GM12878 (cell line): Measurements from ENCODE around the gene GPR153. TPM values are rescaled to one million over a fixed set of nuclear protein-coding genes. Genes with fewer than 3 reads are reported as not detected.
A peak's percentile ranks its signal among the peaks of the same experiment; 100 is the strongest.

Experiments
- ATAC-seq: fragments of 200-7000 bp; cut with Tn5 transposase; 3 replicates; pipeline ENCODE4 v1.9.1; 2020; ENCODE audit warnings: mild to moderate bottlenecking, moderate library complexity
- BruUV-seq: library from RNA; stranded (reverse); fragments of 400-500 nt; replicated peaks from 2 replicates; lab custom pipeline; 2021; lab: Mats Ljungman, UMichigan
- CTCF ChIA-PET: fragments of 300-600 bp; sonication (Branson Sonifier 250); formaldehyde crosslinking; extraction: SDS; loops from one replicate; lab custom pipeline; 2021; ENCODE audit warnings: inconsistent platforms; lab: Yijun Ruan, JAX
- POLR2A ChIA-PET: fragments of 350-600 bp; formaldehyde crosslinking; extraction: SDS; loops from one replicate; lab custom pipeline; 2021; ENCODE audit warnings: inconsistent platforms; lab: Charles Lee
- RAD21 ChIA-PET: fragments of 300-600 bp; sonication (Branson Sonifier 250); formaldehyde crosslinking; loops from one replicate; lab custom pipeline; 2023; ENCODE audit warnings: antibody characterized with exemption; ENCODE audit not compliant: unreplicated experiment; lab: Charles Lee
- SMC1A ChIA-PET: fragments of 300-600 bp; sonication (Branson Sonifier 250); formaldehyde crosslinking; loops from one replicate; lab custom pipeline; 2023; ENCODE audit not compliant: unreplicated experiment, uncharacterized antibody; lab: Charles Lee
- DNase-seq: peaks from one replicate; pipeline ENCODE4 v3.0.0-alpha.2; 2011; ENCODE audit warnings: low read depth, low spot score
- FAIRE-seq: peaks from 3 replicates; lab custom pipeline; 2011; peaks lifted over from hg19 to GRCh38; lab: Jason Lieb, UNC
- H2AFZ ChIP-seq: 2 replicates; pipeline ENCODE4 v1.6.0; 2011; ENCODE audit warnings: low read depth, low read length, control low read depth; ENCODE audit not compliant: control insufficient read depth
- H3K27ac ChIP-seq: 2 replicates; pipeline ENCODE4 v1.5.1; 2011; ENCODE audit warnings: control low read depth; ENCODE audit not compliant: control insufficient read depth, insufficient read depth
- H3K27me3 ChIP-seq, 2 experiments: replicated peaks in 1 of 2; 2 replicates each; pipeline versions ENCODE4 v1.6.0 to v1.6.1; 2011; ENCODE audit warnings: low read length in 1 of 2; ENCODE audit not compliant: control insufficient read depth in 2 of 2, insufficient read depth in 2 of 2
- H3K36me3 ChIP-seq, 2 experiments: 2 replicates each; pipeline ENCODE4 v1.5.1; 2011; ENCODE audit warnings: low read length in 1 of 2; ENCODE audit not compliant: control insufficient read depth in 2 of 2, insufficient read depth in 2 of 2
- H3K4me1 ChIP-seq: 2 replicates; pipeline ENCODE4 v1.6.1; 2011; ENCODE audit warnings: mild to moderate bottlenecking, low read length, moderate library complexity, mixed read lengths; ENCODE audit not compliant: control insufficient read depth, insufficient read depth
- H3K4me2 ChIP-seq: 2 replicates; pipeline ENCODE4 v1.6.0; 2011; ENCODE audit warnings: control low read depth; ENCODE audit not compliant: control insufficient read depth, insufficient read depth
- H3K4me3 ChIP-seq: fragments of 200-600 bp; sonication (generic); 2 replicates; pipeline ENCODE4 v1.5.1; 2016
- H3K79me2 ChIP-seq: 2 replicates; pipeline ENCODE4 v1.6.0; 2011; ENCODE audit warnings: low read length; ENCODE audit not compliant: control insufficient read depth, insufficient read depth
- H3K9ac ChIP-seq: 2 replicates; pipeline ENCODE4 v1.8.0; 2011; ENCODE audit warnings: low read length, control low read depth, mixed read lengths; ENCODE audit not compliant: control insufficient read depth, insufficient read depth
- H3K9me3 ChIP-seq: replicated peaks from 3 replicates; pipeline ENCODE4 v1.5.1; 2011; ENCODE audit warnings: mild to moderate bottlenecking, low read length; ENCODE audit not compliant: control insufficient read depth, insufficient read depth
- H4K20me1 ChIP-seq: 2 replicates; pipeline ENCODE4 v1.6.0; 2011; ENCODE audit not compliant: control insufficient read depth, insufficient read depth
- BRCA1 ChIP-seq: IDR thresholded peaks from 2 replicates; pipeline ENCODE4 v1.6.1; 2011; ENCODE audit warnings: low read depth, low read length, improper control_type of control experiment
- KLF5 ChIP-seq: fragments of 450-650 bp; IDR thresholded peaks from 2 replicates; pipeline ENCODE4 v1.6.1; 2014; ENCODE audit warnings: mild to moderate bottlenecking; ENCODE audit not compliant: partially characterized antibody
- LARP7 ChIP-seq: fragments of 450-650 bp; IDR thresholded peaks from 2 replicates; pipeline ENCODE4 v1.6.1; 2017; ENCODE audit warnings: mild to moderate bottlenecking
- POLR2AphosphoS2 ChIP-seq: IDR thresholded peaks from 2 replicates; pipeline ENCODE4 v1.6.1; 2011; ENCODE audit warnings: low read depth, mild to moderate bottlenecking, low read length, improper control_type of control experiment, moderate library complexity
- SKIL ChIP-seq: fragments of 450-650 bp; IDR thresholded peaks from 2 replicates; pipeline ENCODE4 v1.6.1; 2017; ENCODE audit warnings: mild to moderate bottlenecking, low read depth, inconsistent platforms; ENCODE audit not compliant: poor library complexity, severe bottlenecking
- WGBS: methylation state at CpG from one replicate; pipeline ENCODE4 v1.1.6; 2016; ENCODE audit warnings: low lambda C conversion rate; ENCODE audit not compliant: insufficient replicate concordance, insufficient coverage; ENCODE audit errors: missing lambda C conversion rate; 5-methylcytosine and 5-hydroxymethylcytosine counted together
- in situ Hi-C: fragments of 300-500 bp; cut with MboI; formaldehyde crosslinking; loops from 9 replicates; pipeline ENCODE4 v1.14.3; 2018; ENCODE audit warnings: mixed read lengths
- intact Hi-C: fragments of 100-400 bp; cut with micrococcal nuclease; formaldehyde crosslinking; loops from one replicate; pipeline ENCODE4 v1.14.2; 2022; ENCODE audit not compliant: unreplicated experiment
- polyA plus RNA-seq, 11 experiments: library from polyadenylated mRNA; depleted of rRNA in 4 of 11; unstranded in 6 of 11; stranded (reverse) in 5 of 11; fragments of >200 nt; fragmentation: Nextera tagmentation in 4 of 11; fragmentation: Illumina TruSeq in 1 of 11; extraction: Ambion mirVana in 4 of 11; extraction: Trizol in 1 of 11; gene quantifications; 1 replicate in 1 of 11; 2 replicates in 10 of 11; pipeline versions ENCODE4 v1.2.1 to v1.2.3, GENCODE V29; 2011 to 2016; ENCODE audit warnings: inconsistent platforms in 2 of 11, missing spikeins in 2 of 11, low read depth in 1 of 11
- total RNA-seq, 4 experiments: library from RNA; depleted of rRNA in 3 of 4; stranded (reverse); fragments of >200 nt in 3 of 4; fragmentation: Illumina TruSeq in 1 of 4; extraction: Trizol in 1 of 4; gene quantifications; 2 replicates each; pipeline versions ENCODE4 v1.2.1 to v1.2.3, GENCODE V29; 2013 to 2021

Gene GPR153
- total and polyA plus RNA-seq, 10 of the 15 experiments (the other 5 are each of a cell fraction or from before 2014, with no cell fraction given) = 0.04 to 2.2 (median 0.54) TPM

- ChIA-PET SMC1A (no interaction called here), CTCF (interaction anchor here (0.6 kb wide), 1 partner anchor 32 kb away, joined by 3 read pairs; no protein-coding TSS in a partner anchor), POLR2A (interaction anchor here (0.6 kb wide), 1 partner anchor 293 kb away, joined by 5 read pairs; the partner anchor contains the start of gene NOL9), RAD21 (no interaction called here)
- intact Hi-C loops (no loop called here), in situ Hi-C loops (no loop called here)
- ATAC-seq (no peak), DNase-seq (no peak), FAIRE-seq (no peak)
- BruUV-seq = no TSS peak
- H3K9ac ChIP-seq = no peak overlapping the region
- WGBS = 16% methylated on average over 10 of the region's 15 CpGs
- no peak overlapping the region for H3K27ac ChIP-seq
- peak overlapping the region; percentile 71; the same call in 1 of the 2 replicates for H3K4me2 ChIP-seq
- H3K79me2 ChIP-seq = no peaks in the 10 kb centered on the region
- H3K36me3 ChIP-seq = peaks cover 0 to 3% of the 10 kb centered on the region in 2 experiments; a peak in 2 of 4 replicates
- no peaks in the 10 kb centered on the region for H4K20me1 ChIP-seq
- H3K4me1 ChIP-seq = peaks cover 3% of the 10 kb centered on the region; the same call in 1 of the 2 replicates
- no peak overlapping the region for H2AFZ ChIP-seq
- no peaks in the 10 kb centered on the region; a peak in 1 of 4 replicates for H3K27me3 ChIP-seq
- no peaks in the 10 kb centered on the region for H3K9me3 ChIP-seq
- H3K4me3 ChIP-seq = no peak overlapping the region
- TF ChIP-seq BRCA1 (no peak), SKIL (no peak), KLF5 (no peak), POLR2AphosphoS2 (no peak), LARP7 (no peak)
Measured at GRCh38 chr1:6261615-6261995, 707 bp upstream of the GPR153 start.
